Measurements from ENCODE around the gene MASP2.

Gene MASP2

GRCh38 chr1:10987840-10988417 is 59.1 kb downstream of the MASP2 start:
- FAIRE-seq = no peak

GRCh38 chr1:10986525-10986890 is 60.5 kb downstream of the MASP2 start:
- FAIRE-seq = no peak

GRCh38 chr1:10980841-10981727 is 66.0 kb downstream of the MASP2 start:
- no peak for FAIRE-seq

- FAIRE-seq = no peak
Measured at GRCh38 chr1:10980094-10980577, 66.9 kb downstream of the MASP2 start.

GRCh38 chr1:10979483-10979920 is 67.5 kb downstream of the MASP2 start:
- FAIRE-seq = no peak

- no peak for FAIRE-seq
Measured at GRCh38 chr1:10978719-10979118, 68.3 kb downstream of the MASP2 start.

Data from endometrium (tissue), 2 donors.